Ishikawa (cell line): ENCODE results near the gene ADCY2.

Experiments used
- CEBPB ChIP-seq: IDR thresholded peaks from 2 replicates; pipeline ENCODE4 v1.6.1; 2012
- CREB1 ChIP-seq: IDR thresholded peaks from 2 replicates; pipeline ENCODE4 v1.6.1; 2012; ENCODE audit warnings: low read depth
- EGR1 ChIP-seq: IDR thresholded peaks from 2 replicates; pipeline ENCODE4 v1.6.1; 2012
- EP300 ChIP-seq: IDR thresholded peaks from 2 replicates; pipeline ENCODE4 v1.6.1; 2012; ENCODE audit warnings: borderline replicate concordance
- FOXM1 ChIP-seq: IDR thresholded peaks from 2 replicates; pipeline ENCODE4 v1.6.1; 2012; ENCODE audit warnings: low read depth, borderline replicate concordance
- MAX ChIP-seq: IDR thresholded peaks from 2 replicates; pipeline ENCODE4 v1.6.1; 2012
- NFIC ChIP-seq: IDR thresholded peaks from 2 replicates; pipeline ENCODE4 v1.6.1; 2012
- RAD21 ChIP-seq: IDR thresholded peaks from 2 replicates; pipeline ENCODE4 v1.6.1; 2012; ENCODE audit warnings: low read depth
- TAF1 ChIP-seq: IDR thresholded peaks from 2 replicates; pipeline ENCODE4 v1.6.1; 2012; ENCODE audit warnings: low read depth, mild to moderate bottlenecking
- TCF12 ChIP-seq: IDR thresholded peaks from 2 replicates; pipeline ENCODE4 v1.6.1; 2012; ENCODE audit warnings: low read depth
- TEAD4 ChIP-seq: IDR thresholded peaks from 2 replicates; pipeline ENCODE4 v1.6.1; 2012
- YY1 ChIP-seq: IDR thresholded peaks from 2 replicates; pipeline ENCODE4 v1.6.1; 2012; ENCODE audit warnings: low read depth
- ZBTB7A ChIP-seq: IDR thresholded peaks from 2 replicates; pipeline ENCODE4 v1.6.1; 2012; ENCODE audit warnings: low read depth
- TF ChIP-seq, protein P1 (sequence below): IDR thresholded peaks from 2 replicates; pipeline ENCODE4 v1.6.1; 2012; ENCODE audit warnings: low read depth, mild to moderate bottlenecking
- TF ChIP-seq, protein P2 (sequence below): IDR thresholded peaks from 2 replicates; pipeline ENCODE4 v1.6.1; 2012

Gene ADCY2

DNA sequence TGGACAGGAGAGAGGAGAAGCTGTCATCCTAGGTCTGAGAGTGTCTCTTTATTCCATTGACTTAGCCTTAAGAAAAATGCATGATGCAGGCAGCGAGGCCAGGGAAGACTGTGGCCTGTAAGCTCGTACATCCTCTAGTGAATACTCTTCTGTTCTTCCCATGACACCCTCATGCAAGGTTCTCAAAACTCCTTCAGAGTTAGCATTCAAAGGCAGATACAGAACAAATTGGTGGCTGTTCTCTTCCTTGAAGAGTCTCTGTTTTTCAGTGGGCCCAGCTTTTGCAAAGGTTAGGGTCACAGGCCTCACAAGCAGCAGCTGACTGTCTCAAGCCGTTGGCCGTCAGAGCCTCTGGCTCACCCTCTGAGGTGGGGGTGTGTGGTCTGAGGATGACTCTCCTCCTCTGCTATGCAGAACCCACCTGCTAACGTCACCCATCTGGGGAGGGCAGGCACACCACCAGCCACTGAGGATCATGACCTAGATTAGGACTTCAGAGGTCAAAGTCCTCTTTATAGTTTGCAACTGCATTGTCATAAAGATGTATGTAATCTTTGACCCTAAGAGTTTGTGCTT, 15.1 kb downstream of the ADCY2 start:
- no peak for TF ChIP-seq EP300
- no peak for TF ChIP-seq MAX
- TF ChIP-seq NFIC, result no peak
- TF ChIP-seq, protein P1, sequence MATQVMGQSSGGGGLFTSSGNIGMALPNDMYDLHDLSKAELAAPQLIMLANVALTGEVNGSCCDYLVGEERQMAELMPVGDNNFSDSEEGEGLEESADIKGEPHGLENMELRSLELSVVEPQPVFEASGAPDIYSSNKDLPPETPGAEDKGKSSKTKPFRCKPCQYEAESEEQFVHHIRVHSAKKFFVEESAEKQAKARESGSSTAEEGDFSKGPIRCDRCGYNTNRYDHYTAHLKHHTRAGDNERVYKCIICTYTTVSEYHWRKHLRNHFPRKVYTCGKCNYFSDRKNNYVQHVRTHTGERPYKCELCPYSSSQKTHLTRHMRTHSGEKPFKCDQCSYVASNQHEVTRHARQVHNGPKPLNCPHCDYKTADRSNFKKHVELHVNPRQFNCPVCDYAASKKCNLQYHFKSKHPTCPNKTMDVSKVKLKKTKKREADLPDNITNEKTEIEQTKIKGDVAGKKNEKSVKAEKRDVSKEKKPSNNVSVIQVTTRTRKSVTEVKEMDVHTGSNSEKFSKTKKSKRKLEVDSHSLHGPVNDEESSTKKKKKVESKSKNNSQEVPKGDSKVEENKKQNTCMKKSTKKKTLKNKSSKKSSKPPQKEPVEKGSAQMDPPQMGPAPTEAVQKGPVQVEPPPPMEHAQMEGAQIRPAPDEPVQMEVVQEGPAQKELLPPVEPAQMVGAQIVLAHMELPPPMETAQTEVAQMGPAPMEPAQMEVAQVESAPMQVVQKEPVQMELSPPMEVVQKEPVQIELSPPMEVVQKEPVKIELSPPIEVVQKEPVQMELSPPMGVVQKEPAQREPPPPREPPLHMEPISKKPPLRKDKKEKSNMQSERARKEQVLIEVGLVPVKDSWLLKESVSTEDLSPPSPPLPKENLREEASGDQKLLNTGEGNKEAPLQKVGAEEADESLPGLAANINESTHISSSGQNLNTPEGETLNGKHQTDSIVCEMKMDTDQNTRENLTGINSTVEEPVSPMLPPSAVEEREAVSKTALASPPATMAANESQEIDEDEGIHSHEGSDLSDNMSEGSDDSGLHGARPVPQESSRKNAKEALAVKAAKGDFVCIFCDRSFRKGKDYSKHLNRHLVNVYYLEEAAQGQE, result no peak
- no peak for TF ChIP-seq TAF1
- TF ChIP-seq, protein P2, sequence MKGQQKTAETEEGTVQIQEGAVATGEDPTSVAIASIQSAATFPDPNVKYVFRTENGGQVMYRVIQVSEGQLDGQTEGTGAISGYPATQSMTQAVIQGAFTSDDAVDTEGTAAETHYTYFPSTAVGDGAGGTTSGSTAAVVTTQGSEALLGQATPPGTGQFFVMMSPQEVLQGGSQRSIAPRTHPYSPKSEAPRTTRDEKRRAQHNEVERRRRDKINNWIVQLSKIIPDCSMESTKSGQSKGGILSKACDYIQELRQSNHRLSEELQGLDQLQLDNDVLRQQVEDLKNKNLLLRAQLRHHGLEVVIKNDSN, result no peak
- no peak for TF ChIP-seq TCF12
- TF ChIP-seq CREB1, result no peak
- TF ChIP-seq YY1, result no peak
- TF ChIP-seq TEAD4, result no peak
- TF ChIP-seq FOXM1, result no peak
- TF ChIP-seq CEBPB, result no peak

- TF ChIP-seq, protein P2, result no peak
- TF ChIP-seq YY1, result no peak
- TF ChIP-seq ZBTB7A, result no peak
- TF ChIP-seq NFIC, result no peak
Observed at GRCh38 chr5:7412409-7412808, 16.5 kb downstream of the ADCY2 start.

GRCh38 chr5:7415123-7415522, 19.2 kb downstream of the ADCY2 start:
- TF ChIP-seq TAF1, result no peak
- TF ChIP-seq EGR1, result no peak
- no peak for TF ChIP-seq TCF12

- TF ChIP-seq TEAD4 (no peak), CREB1 (no peak), EP300 (no peak), TAF1 (no peak), FOXM1 (no peak), NFIC (no peak), EGR1 (no peak), RAD21 (no peak), CEBPB (no peak), MAX (no peak), TCF12 (no peak), YY1 (no peak), ZBTB7A (no peak)
- TF ChIP-seq, protein P2, result no peak
- TF ChIP-seq, protein P1, result no peak
Observed at GRCh38 chr5:7415587-7416535, 19.9 kb downstream of the ADCY2 start.

DNA sequence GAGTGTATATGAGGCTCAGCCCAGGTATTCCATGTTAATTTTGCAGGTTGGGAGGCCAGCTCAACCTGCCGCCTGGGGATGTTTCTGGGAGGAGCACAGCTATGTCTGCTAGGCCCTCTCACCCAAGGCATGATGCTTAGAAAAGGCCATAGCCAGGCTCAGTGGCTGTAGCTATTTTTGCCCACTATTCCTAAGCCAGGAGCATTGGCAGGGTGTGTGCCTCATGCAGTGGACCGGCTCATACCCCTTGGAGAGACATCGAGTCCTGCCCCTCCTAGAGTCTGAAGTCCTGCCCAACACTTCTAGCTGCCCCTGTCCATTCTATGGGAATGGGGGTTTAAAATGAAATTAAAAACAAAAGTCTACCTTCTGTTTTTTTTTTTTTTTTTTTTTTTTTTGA, 22.3 kb downstream of the ADCY2 start:
- no peak for TF ChIP-seq TEAD4
- TF ChIP-seq CEBPB, result no peak
- TF ChIP-seq TCF12, result no peak
- no peak for TF ChIP-seq ZBTB7A
- no peak for TF ChIP-seq YY1
- no peak for TF ChIP-seq EGR1
- no peak for TF ChIP-seq FOXM1
- no peak for TF ChIP-seq RAD21
- TF ChIP-seq TAF1, result no peak
- TF ChIP-seq, protein P2, result no peak
- no peak for TF ChIP-seq EP300
- no peak for TF ChIP-seq CREB1
- TF ChIP-seq MAX, result no peak
- TF ChIP-seq, protein P1, result no peak
- no peak for TF ChIP-seq NFIC
